ENCODE results near the gene LCTL.
"Not testable (repeated sequence)": the region's sequence is repeated elsewhere in the genome, so short reads cannot be mapped to it uniquely, and the experiment has no call there.

LCTL gene

DNA sequence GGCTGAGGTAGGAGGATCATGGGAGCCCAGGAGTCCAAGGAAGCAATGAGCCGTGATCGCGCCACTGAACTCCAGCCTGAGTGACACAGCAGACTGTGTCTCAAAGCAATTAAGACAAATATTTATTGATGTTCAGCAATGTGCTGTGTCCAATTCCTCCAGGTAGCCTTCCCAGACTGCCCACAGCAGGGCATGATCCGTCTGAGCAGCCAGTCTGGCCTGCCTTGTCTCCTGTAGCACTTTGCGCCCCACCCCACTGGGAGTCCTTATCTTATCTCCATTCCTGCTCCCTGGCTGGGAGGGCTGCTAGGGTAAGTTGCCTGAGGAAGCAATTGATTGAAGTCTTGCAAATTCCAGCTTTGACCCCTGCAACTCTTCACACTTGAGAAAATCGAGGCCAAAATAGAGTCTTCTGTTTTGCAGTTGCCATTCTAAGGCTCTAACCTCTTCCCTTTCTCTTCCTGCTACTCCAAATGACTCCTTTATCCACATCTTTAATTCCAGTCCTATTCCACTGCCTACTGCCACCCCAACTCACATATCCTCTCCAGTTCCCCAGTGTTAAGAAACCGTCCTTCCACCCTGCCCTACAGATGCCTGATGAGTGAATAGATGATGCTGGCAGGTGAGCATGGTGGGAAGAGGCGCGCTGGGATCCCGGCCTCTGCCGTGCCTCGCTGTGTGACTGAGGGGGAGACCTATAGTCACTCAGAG, 26.9 kb upstream of the LCTL start:
- no peak for DNase-seq (ENCODE audit: low read depth in 4 of 4, low spot score in 1 of 4)

DNA sequence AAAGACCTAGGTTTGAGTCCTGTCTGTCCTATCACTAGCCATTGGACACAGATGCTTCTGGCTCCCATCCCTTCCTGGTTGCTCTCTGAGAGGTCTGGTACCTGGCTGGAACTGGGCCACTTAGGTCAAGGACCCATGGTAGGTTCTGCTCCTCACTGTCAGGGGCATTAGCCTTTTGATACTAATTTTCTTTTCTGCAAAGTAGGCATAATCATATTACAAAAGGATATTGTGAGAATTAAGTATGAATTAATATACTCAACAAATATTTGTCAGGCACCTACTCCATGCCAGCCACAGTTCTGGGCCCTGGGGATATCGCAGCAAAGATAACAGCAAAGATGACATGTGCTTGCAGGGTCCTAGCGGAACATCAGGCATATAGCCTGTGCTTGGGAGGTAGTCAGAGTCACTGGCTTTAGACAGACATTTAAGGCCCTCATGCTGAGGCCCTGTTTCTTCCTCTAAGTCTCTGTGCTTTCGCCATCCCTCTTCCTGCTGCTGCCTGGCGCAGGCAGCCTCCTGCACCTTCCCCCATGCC, 25.6 kb upstream of the LCTL start:
- no peak for DNase-seq (ENCODE audit: low read depth in 4 of 4, low spot score in 1 of 4)

DNA sequence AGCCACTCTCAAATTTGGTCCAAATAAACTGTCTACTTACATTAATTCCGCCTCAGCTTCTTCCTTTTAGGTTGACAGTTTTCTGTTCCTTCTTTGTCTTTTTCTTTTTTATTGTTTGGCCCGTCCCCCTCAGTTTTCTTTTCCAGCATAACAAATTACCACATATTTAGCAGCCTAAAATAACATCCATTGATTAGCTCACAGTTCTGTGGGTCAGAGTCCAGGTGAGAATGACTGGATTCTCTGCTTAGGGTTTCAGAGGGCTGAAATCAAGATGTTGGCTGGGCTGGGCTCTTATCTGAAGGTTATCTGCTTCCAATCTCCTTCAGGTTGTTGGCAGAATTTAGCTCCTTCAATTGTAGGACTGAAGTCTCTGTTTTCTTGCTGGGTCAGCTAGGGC, 24.6 kb upstream of the LCTL start:
- DNase-seq (ENCODE audit: low read depth in 4 of 4, low spot score in 1 of 4) = no peak

DNA sequence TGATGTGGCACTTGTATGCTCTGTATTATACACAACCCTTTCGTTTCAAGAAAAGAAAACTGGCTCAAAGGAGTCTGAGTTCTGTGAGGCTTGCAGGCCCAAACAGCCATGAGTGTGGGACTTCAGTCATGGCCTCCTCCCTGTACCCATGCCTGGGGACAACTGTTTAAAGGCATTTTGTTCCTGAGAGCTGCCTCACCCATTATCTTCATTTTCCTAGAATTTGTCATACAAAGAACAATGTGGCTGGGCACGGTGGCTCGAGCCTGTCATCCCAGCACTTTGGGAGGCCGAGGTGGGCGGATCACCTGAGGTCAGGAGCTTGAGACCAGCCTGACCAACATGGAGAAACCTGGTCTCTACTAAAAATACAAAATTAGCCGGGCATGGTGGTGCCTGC, 23.6 kb upstream of the LCTL start:
- DNase-seq (ENCODE audit: low read depth in 4 of 4, low spot score in 1 of 4) = not testable (repeated sequence)

DNA sequence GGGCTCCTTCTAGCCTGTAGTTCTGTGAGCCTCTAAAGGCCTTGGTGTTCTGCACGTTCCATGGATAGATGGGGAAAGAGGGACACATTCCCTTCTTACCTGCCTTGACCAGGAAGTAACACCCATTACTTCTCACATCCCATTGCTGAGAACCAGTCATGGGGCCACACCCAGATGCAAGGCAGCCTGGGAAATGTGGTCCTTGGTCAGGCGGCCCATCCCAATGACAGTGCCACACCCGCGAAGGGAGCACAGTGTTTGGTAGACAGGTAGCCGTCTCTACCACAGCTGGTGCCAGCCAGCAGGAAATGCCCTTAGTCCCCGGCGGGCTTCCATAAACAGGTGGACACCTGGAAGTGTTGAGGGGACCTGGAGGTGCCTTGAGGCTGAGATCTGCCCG, 23.2 kb upstream of the LCTL start:
- DNase-seq (ENCODE audit: low read depth in 4 of 4, low spot score in 1 of 4) = no peak

DNA sequence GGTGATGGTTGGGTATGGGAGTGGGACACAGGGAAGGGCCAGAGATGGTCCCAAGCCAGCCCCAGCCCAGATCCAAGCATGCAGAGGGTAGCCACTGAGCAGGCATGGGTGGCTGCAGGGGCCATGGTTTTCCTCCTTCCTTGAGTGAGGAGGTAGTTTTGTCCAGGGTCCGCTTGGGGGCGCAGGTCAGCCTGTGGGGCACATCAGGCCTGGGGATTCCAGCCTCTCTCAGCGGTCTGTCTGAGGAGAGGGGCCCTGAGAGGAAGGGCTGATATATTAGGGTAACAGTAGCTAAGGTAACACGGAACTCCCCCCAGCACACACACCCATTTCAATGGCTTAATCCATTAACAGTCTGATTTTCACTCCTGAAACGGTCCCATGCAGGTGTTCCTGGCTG, 22.7 kb upstream of the LCTL start:
- DNase-seq (ENCODE audit: low read depth in 4 of 4, low spot score in 1 of 4) = no peak

DNA sequence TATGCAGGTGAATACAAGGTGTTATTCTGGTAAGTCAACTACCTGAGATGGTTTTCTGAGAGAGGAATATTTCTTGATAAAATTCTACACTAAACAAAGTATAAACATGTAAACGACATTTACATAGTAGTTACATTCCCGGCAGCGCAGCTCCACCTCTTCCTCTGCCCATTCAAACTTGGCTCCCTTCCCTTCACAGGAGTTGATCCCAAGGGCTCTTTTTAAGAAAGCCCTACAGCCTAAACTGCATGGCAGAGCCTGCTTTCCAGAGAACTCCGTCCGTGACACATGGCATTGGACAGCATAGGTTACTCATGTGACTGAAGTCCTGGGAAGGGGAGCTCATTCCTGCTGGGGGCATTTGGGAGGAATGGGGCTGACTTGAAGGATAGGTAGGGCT, 22.0 kb upstream of the LCTL start:
- no peak for DNase-seq (ENCODE audit: low read depth in 4 of 4, low spot score in 1 of 4)

DNA sequence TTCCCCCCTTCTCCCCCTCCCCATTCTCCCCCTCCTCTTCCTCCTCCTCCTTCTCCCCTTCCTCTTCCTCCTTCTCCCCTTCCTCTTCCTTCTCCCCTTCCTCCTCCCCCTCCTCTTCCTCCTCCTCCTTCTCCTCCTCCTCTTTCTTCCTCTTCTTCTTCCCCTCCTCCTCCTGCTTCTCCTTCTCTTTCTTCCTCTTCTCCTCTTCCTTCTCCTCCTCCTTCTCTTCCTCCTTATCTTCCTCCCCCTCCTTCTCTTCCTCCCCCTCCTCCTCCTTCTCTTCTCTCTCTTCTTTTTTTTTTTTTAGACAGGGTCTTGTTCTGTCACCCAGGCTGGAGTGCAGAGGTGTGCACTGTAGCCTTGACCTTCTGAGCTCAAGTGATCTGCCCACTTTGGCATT, 21.2 kb upstream of the LCTL start:
- DNase-seq (ENCODE audit: low read depth in 4 of 4, low spot score in 1 of 4) = no peak

DNA sequence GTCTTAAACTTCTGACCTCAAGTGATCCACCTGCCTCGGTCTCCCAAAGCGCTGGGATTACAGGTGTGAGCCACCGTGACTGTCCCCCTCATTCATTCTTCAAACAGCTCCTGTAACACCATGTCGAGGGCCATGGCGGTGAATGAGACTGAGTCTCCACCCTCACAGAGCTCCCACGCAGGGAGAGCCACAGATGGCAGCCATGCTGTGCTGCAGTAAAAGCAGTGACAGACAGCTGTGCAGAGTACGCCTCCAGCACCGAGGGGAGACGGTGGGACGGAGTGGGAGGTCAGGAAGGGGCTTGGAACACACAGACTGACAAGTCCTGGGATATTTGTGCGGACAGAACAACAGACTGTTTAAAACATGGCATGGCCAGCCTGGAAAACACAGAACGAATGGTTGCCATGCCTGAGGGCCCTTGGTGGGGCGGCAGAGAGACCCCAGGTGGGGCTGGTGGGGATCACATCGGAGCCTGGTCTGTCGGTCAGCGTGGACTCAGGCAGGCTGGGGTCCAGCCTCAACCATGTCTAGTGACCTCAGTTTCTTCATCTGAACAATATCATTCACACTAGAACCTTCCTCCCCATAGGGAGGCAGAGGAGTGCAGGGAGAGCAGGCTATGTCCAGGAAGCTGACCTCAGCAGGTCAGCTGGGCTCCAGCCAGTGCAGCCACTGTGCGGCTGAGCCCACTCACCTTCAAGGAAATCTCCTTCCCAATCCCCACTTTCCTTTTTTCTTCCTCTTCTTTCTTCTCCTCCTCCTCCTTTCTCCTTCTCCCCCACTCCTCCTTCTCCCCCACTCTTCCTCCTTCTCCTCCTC, 20.6 kb upstream of the LCTL start:
- DNase-seq (ENCODE audit: low read depth in 4 of 4, low spot score in 1 of 4) = no peak

DNA sequence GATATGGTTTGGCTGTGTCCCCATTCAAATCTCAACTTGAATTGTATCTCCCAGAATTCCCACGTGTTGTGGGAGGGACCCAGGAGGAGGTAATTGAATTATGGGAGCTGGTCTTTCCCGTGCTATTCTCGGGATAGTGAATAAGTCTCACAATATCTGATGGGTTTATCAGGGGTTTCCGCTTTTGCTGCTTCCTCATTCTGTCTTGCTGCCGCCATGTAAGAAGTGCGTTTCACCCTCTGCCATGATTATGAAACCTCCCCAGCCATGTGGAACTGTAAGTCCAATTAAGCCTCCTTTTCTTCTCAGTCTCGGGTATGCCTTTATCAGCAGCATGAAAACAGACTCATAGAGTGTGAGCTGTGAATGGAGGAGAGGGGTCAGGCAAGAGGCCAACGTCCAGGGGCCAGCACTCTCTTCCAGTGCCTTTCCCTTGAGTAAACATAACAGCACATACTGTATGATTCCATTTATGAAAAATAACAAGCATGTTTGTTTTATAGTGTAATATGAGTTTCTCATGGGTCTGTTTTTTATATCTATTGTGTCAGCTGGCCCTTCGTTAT, 16.3 kb upstream of the LCTL start:
- no peak for DNase-seq (ENCODE audit: low read depth in 4 of 4, low spot score in 1 of 4)

DNA sequence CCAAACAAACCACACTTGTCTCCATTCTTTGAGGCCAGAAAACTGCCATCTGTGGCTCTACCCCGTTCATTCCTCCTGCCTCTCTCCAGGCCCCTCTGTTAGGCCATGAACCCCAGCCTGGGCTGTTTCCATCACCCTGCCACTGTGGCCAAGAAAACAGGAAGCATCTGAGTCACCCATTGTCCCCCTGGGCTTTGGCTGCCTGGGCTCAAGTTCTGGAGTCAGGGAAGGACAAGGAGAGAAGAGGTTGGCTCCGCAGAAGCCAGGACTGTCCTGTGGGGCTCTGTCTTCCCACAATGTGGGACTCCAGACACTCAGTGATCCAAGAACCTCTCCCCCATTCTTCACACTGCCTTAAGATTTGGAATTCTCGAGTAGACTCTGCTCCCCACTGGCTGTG, 14.8 kb upstream of the LCTL start:
- no peak for DNase-seq (ENCODE audit: low read depth in 4 of 4, low spot score in 1 of 4)

DNA sequence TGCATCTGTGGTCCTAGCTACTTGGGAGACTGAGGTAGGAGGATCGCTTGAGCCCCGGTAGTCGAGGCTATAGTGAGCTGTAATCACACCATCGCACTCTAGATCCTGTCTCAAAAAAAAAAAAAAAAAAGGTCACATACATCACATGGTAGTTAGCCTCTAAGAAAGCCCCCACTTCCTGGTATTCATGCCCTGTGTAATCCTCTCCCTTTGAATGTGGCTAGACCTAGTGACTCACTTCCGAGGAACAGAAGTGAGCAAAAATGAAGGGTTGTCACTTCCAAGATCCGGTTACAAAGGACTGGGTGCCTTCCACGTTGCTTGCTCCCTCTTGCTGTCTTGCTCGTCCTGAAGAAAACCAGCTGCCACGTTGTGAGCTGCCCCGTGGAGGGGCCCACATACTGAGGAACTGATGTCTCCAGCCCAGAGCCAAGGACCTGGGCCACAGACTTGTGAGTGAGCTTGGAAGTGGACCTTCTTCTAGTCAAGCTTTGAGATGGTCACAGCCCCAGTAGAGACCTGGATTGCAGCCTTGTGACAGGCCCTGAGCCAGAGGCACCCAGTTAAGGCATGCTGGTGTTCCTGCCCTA, 12.6 kb upstream of the LCTL start:
- no peak for DNase-seq (ENCODE audit: low read depth in 4 of 4, low spot score in 1 of 4)

DNA sequence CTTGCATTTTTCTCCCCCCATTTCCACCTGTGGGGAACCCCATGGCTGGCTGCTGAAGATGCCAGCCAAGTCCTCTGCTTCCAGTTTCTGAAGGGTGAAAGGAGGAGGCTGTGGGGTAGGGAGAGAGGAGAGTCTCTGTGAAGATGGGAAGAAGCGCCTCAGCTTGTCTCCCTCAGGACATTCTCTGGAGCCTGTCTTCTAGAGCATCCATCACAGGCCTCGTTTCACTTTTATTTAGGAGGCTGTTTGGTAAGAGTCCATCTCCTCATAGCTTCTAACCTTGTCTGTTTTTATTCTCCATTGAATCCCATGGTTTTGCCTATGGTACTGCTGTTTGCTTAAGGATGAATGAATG, 8.8 kb upstream of the LCTL start:
- DNase-seq (ENCODE audit: low read depth in 4 of 4, low spot score in 1 of 4) = no peak

DNA sequence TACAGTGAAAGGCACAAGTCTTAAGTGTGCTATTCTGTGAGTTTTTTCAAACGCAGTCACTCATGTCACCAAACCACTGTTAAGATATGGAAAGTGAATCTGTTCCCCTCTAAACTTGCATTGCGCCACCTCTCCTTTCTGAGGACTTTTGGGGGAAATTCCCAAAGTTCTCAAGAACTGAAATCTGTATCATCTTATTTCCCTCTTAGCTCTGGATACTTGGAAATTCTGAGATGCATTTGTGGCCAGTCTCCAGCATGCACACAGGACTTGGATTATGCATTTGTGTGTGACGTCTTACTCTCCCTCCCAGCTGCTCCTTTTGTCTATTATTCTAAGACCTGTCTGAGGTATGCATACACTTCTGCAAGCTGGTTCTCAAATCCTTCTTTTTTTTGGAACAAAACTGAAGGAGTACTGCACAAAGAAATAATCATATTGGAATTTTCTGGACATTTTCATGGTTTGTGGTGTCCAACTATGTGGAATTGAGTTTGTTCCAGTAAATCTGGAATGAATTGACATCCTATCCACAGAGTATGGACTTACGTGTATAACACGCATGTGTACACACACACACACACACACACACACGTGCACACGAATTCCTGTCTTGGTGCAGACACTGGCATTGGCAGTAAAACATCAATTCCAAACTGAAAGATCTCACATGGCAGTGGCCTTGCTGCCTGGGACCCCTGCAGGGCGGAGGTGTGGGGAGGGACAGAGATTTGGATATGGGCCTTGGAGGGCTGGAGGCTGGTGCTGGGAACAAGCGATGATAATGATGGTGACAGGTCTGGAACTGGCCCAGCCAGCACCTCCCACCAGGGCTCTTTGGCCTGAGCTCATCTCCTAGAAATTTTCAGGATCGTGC, 8.2 kb upstream of the LCTL start:
- DNase-seq (ENCODE audit: low read depth in 4 of 4, low spot score in 1 of 4) = no peak

DNA sequence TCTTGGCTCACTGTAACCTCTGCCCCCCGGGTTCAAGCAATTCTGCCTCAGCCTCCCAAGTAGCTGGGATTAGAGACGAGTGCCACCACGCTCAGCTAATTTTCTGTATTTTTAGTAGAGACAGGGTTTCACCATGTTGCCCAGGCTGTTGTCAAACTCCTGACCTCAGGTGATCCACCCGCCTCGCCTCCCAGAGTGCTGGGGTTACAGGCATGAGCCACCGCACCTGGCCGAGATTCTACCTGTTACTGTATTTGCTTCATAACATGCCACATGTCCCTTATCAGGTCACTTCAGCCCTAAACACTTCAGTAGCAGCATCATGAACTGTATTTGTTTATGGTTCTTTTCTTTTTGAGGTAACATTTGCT, 7.5 kb upstream of the LCTL start:
- no peak for DNase-seq (ENCODE audit: low read depth in 4 of 4, low spot score in 1 of 4)

DNA sequence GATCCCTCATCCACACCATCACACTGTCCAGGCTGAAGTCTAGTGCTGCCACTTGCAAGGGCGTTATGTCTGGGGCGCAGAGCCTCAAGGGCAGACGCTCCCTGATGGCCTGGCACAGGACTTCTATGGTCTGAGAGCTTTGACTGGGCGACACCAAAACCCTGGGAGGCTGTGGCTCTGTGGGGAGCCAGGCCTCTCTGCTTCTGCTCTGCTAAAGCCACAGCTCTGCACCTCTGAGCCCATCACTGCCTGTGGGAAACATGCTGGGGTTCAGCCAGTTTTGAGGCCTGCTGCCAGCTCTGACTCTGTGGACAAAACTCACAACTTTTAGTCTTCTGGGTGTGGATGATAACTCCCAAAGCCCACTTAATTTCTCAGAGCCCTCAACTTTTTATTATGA, 6.3 kb upstream of the LCTL start:
- no peak for DNase-seq (ENCODE audit: low read depth in 4 of 4, low spot score in 1 of 4)

DNA sequence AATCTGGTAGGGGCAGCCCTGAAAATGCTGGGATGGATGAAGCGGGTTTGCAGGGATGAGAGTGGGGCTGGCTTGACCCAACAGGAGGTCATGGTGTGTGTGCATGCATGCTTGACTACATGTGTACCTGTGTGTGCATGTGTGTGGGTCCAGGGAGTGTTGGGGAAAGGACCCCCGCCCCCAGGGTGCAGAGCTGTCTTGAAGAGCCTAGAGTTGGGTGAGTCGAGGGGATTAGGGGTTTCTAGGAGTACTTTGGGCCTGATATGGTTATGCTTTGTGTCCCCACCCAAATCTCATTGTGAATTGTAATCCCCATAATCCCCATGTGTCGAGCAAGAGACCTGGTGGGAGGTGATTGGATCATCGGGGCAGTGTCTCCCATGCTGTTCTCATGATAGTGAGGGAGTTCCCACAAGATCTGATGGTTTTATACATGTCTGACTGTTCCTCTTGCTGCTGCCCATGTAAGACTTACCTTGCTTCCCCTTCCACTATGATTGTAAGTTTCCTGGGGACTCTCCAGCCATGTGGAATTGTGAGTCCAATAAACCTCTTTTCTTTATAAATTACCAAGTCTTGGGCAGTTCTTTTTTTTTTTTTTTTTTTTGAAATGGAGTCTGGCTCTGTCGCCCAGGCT, 5.2 kb upstream of the LCTL start:
- no peak for DNase-seq (ENCODE audit: low read depth in 4 of 4, low spot score in 1 of 4)

DNA sequence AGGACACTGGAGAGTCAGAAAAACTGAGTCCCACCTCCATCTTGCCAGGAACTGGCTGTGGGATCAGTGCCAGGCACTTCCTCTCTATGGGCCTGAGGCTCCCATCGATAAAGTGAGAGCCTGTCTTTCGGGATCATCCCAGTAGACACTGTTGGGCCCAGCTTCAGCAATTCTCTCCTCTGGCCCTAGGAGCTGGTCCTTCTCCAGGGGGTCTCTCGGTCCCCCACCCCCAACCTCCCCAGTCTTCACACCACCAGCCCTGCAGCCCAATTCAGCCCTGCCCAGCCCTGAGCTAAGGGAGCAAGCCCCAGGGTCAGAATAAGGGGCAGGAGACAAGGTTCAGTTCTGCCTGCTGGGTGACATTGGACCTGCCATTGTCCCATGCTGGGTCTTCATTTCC, 4.5 kb upstream of the LCTL start:
- no peak for DNase-seq (ENCODE audit: low read depth in 4 of 4, low spot score in 1 of 4)

DNA sequence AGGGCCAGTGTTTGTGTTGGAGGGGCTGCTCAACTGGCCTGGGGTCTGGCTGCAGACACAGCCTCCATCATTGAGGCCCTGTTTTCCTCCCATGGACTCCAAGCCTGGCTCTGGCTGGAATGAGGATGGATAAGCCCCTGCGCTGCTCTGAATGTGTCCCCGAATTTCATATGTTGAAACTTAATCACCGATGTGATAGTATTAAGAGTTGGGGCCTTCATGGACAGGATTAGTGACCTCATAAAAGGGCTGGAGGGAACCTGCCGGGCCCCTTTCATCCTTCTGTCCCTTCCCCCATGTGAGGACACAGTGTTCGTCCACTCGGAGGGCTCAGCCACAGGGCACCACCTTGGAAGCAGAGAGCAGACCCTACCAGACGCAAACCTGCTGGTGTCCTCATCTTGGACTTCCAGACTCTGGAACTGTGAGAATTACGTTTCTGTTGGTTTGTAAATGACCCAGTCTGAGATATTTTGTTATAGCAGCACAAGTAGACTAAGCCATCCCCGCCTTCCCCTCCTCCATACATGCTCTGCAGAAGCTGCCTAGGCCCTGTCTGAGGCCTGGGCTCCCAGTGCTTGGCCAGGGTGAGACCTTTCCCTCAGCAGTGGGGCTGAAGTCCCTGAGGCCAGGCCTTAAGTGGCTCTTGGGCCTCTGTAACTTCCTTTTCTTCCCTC, 3.8 kb upstream of the LCTL start:
- no peak for DNase-seq (ENCODE audit: low read depth in 4 of 4, low spot score in 1 of 4)

DNA sequence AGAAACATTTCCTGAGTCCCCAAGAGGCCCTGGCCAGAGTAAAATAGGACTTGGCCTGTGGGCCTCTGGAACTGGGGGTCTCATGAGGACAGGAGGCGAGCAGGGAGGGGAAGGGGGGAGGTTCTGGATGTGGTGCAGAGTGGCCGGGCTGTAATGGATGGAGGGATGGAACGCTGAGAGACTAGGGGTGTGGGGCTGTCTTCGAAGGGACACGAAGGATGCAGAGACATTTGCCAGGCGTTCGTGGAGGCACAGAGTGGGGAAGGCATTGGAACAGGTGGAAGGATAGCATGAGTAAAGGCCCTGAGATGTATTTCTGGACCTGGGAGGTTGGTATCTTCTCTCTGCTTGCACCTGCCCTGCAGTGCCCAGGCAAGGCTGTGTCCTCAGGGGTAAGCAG, 2.1 kb upstream of the LCTL start:
- DNase-seq (ENCODE audit: low read depth in 4 of 4, low spot score in 1 of 4) = no peak
